Testis (tissue), 5 donors: ENCODE results near the gene CAV3. TPM values are rescaled to one million over a fixed set of nuclear protein-coding genes. Genes with fewer than 3 reads are reported as not detected.
"Not testable (repeated sequence)": the region's sequence is repeated elsewhere in the genome, so short reads cannot be mapped to it uniquely, and the experiment has no call there.

Experiments used
- DNase-seq: peaks from one replicate; pipeline ENCODE4 v3.0.0-alpha.2; 2019
- H3K27ac ChIP-seq, 2 donors: fragments of 200-600 bp; sonication (generic); one replicate each; pipeline ENCODE4 v1.5.1; 2019
- H3K27me3 ChIP-seq: fragments of 200-600 bp; sonication (generic); one replicate; pipeline ENCODE4 v1.5.1; 2019
- H3K36me3 ChIP-seq: fragments of 200-600 bp; sonication (generic); one replicate; pipeline ENCODE4 v1.5.1; 2017; ENCODE audit warnings: low read depth; ENCODE audit errors: missing control alignments
- H3K4me1 ChIP-seq: fragments of 200-600 bp; sonication (generic); one replicate; pipeline ENCODE4 v1.5.1; 2019
- H3K4me3 ChIP-seq, 2 donors: fragments of 200-600 bp; sonication (generic); one replicate each; pipeline ENCODE4 v1.5.1; 2017 to 2019
- H3K9me3 ChIP-seq: fragments of 200-600 bp; sonication (generic); one replicate; pipeline ENCODE4 v1.5.1; 2017
- POLR2A ChIP-seq: fragments of 450-650 bp; IDR thresholded peaks from one replicate; pipeline ENCODE4 v1.6.1; 2017; ENCODE audit warnings: antibody characterized with exemption, mild to moderate bottlenecking, moderate library complexity
- WGBS, 2 donors: methylation state at CpG; one replicate each; pipeline ENCODE4 v1.1.5; 2018; 5-methylcytosine and 5-hydroxymethylcytosine counted together
- intact Hi-C: fragments of 100-400 bp; cut with DNase I; formaldehyde crosslinking; loops from one replicate; pipeline ENCODE4 v1.15.1; 2023; ENCODE audit warnings: low total_unique reads
- long read RNA-seq, 2 donors: transcript quantifications; one replicate each; lab custom pipeline, GENCODE V29; 2026
- polyA plus RNA-seq: library from polyadenylated mRNA; stranded (reverse); fragments of 350-450 nt; fragmentation: Illumina TruSeq; extraction: RNeasy Lipid Tissue Mini Kit (QIAGEN cat#74804); gene quantifications from one replicate; pipeline ENCODE4 v1.2.3, GENCODE V29; 2014; ENCODE audit warnings: low read depth, low replicate concordance; ENCODE audit not compliant: insufficient read depth
- total RNA-seq, 2 donors: library from RNA; depleted of rRNA; stranded (reverse); fragments of >200 nt; gene quantifications; one replicate each; pipeline ENCODE4 v1.2.3, GENCODE V29; 2016
- TF ChIP-seq, protein P1 (sequence below), 3 experiments: fragments of 450-650 bp in 2 of 3; fragments of 200-600 bp in 1 of 3; sonication (generic) in 1 of 3; IDR thresholded peaks; one replicate each; pipeline ENCODE4 v1.5.1; 2016 to 2019; ENCODE audit warnings: antibody characterized with exemption in 3 of 3, mild to moderate bottlenecking in 2 of 3, moderate library complexity in 1 of 3

The CAV3 gene
- total RNA-seq (not detected), polyA plus RNA-seq (1.3 TPM)
- long read RNA-seq, donor 1 = 0 reads
- long read RNA-seq, donor 2 = 0 reads

DNA sequence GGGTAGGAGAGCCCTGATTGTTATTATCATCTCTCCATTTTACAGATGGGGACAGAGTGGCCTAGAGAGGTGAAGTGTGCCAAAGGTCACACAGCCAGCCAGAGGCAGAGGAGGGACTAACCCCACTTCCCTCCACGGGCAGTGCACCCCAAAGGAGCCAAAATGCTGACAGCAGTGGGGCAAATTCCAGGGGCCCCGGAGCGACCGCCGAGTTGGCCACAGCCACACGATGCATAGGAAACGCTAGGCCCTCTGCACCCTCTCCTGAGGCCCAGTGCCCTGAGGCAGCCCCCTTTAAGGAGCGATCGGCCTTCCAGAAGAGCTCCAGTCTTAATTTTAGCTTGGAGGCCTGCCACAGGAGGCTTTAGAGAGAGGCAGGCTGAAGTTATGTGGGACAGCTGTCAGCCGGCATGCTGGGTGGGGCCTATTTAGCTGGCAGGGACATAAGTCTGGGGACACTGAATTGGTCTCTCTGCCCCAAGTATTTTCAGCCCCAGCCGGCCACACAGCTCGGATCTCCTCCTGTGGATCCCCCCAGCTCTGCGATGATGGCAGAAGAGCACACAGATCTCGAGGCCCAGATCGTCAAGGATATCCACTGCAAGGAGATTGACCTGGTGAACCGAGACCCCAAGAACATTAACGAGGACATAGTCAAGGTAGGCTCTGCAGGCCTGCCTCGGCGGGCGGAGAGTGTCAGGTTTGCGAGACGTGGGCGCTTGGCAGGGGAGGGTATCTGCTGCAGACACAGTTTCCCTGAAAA, at the start of gene CAV3:
CAV3 (plus strand) TSS at position 471 of the 763 bp plus-strand sequence; CDS start at position 546, 75 bp downstream.
- intact Hi-C loops = no loop called here
- no peak for DNase-seq
- 89% methylated on average over 17 to 23 of the region's 23 CpGs for WGBS, 2 donors

GRCh38 chr3:8684992-8685391, 48.6 kb upstream of the CAV3 start:
- 74 to 76% methylated on average over 6 of the region's 6 CpGs for WGBS, 2 donors
- H3K27me3 ChIP-seq, H3K4me1 ChIP-seq, intact Hi-C loops, H3K27ac ChIP-seq, H3K9me3 ChIP-seq, H3K36me3 ChIP-seq, DNase-seq, H3K4me3 ChIP-seq: not testable (repeated sequence)

More for the DNA sequence above, at the start of gene CAV3:
- no peaks in the 10 kb centered on the region for H3K9me3 ChIP-seq
- H3K27me3 ChIP-seq = no peaks in the 10 kb centered on the region
- H3K4me3 ChIP-seq = no peak within 1 kb of the TSS
- no peak within 1 kb of the TSS for H3K27ac ChIP-seq
- TF ChIP-seq, protein P1, sequence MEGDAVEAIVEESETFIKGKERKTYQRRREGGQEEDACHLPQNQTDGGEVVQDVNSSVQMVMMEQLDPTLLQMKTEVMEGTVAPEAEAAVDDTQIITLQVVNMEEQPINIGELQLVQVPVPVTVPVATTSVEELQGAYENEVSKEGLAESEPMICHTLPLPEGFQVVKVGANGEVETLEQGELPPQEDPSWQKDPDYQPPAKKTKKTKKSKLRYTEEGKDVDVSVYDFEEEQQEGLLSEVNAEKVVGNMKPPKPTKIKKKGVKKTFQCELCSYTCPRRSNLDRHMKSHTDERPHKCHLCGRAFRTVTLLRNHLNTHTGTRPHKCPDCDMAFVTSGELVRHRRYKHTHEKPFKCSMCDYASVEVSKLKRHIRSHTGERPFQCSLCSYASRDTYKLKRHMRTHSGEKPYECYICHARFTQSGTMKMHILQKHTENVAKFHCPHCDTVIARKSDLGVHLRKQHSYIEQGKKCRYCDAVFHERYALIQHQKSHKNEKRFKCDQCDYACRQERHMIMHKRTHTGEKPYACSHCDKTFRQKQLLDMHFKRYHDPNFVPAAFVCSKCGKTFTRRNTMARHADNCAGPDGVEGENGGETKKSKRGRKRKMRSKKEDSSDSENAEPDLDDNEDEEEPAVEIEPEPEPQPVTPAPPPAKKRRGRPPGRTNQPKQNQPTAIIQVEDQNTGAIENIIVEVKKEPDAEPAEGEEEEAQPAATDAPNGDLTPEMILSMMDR (IDR thresholded peaks at IDR 0.05) = no peak
- no peak for TF ChIP-seq POLR2A
- no peaks in the 10 kb centered on the region for H3K36me3 ChIP-seq
- H3K4me1 ChIP-seq = no peaks in the 10 kb centered on the region

GRCh38 chr3:8691295-8691694, 42.3 kb upstream of the CAV3 start:
- H3K27me3 ChIP-seq, H3K9me3 ChIP-seq, H3K27ac ChIP-seq, H3K36me3 ChIP-seq, H3K4me1 ChIP-seq, H3K4me3 ChIP-seq, DNase-seq, intact Hi-C loops: not testable (repeated sequence)
- WGBS, 2 donors = 89 to 93% methylated on average over 9 of the region's 9 CpGs

- Histone ChIP-seq H3K9me3 (no peaks in the 10 kb centered on the region), H3K36me3 (no peaks in the 10 kb centered on the region), H3K4me1 (no peaks in the 10 kb centered on the region), H3K4me3 (no peak overlapping the region), H3K27me3 (no peaks in the 10 kb centered on the region), H3K27ac (no peak overlapping the region)
- intact Hi-C loops = no loop called here
- no peak for DNase-seq
- 45 to 58% methylated on average over 3 of the region's 3 CpGs for WGBS, 2 donors
- no peak for TF ChIP-seq POLR2A
Observed at GRCh38 chr3:8702560-8702959, 31.0 kb upstream of the CAV3 start.

- H3K4me3 ChIP-seq = no peak overlapping the region
- 84 to 91% methylated on average over 3 of the region's 3 CpGs for WGBS, 2 donors
- H3K27me3 ChIP-seq = no peaks in the 10 kb centered on the region
- no peak overlapping the region for H3K27ac ChIP-seq
- no peaks in the 10 kb centered on the region for H3K9me3 ChIP-seq
- TF ChIP-seq POLR2A = no peak
- TF ChIP-seq, protein P1 (IDR thresholded peaks at IDR 0.05) = no peak
- no peak for DNase-seq
- no peaks in the 10 kb centered on the region for H3K36me3 ChIP-seq
- intact Hi-C loops = no loop called here
- no peaks in the 10 kb centered on the region for H3K4me1 ChIP-seq
Observed at GRCh38 chr3:8705575-8705974, 28.0 kb upstream of the CAV3 start.

DNA sequence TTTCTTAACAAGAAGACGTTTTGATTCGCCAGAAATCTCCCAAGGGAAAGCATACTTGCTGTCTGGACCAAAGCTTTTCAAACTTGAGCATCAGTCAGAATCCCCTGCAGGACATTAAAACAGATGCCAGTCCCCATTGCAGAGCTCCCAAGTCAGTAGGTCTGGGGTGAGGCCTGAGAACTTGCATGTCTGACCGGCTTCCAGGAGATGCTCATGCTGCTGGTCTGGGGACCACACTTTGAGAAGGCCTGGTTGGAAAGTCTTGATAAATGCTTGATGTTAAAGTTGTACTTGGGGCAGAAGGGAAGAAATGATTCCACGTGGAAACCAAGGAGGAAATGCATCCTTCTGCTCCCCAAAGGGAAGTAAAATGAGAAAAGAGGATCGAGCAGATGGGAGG, 24.3 kb upstream of the CAV3 start:
- no peak overlapping the region for H3K4me3 ChIP-seq
- 71 to 87% methylated on average over 5 of the region's 5 CpGs for WGBS, 2 donors
- no peaks in the 10 kb centered on the region for H3K4me1 ChIP-seq
- no peaks in the 10 kb centered on the region for H3K27me3 ChIP-seq
- H3K27ac ChIP-seq = no peak overlapping the region
- H3K9me3 ChIP-seq = no peaks in the 10 kb centered on the region
- DNase-seq = no peak
- H3K36me3 ChIP-seq = no peaks in the 10 kb centered on the region
- TF ChIP-seq, protein P1 (IDR thresholded peaks at IDR 0.05) = no peak
- intact Hi-C loops = no loop called here
